Effector memory CD8-positive, alpha-beta T cell (primary cell): ENCODE results near the gene HAVCR1.
"Not testable (repeated sequence)": the region's sequence is repeated elsewhere in the genome, so short reads cannot be mapped to it uniquely, and the experiment has no call there.

Experiments used
- ATAC-seq: fragments of 150-1000 bp; cut with Tn5 transposase; replicated peaks from 2 replicates; pipeline ENCODE4 v1.10.0; 2021; ENCODE audit warnings: mild to moderate bottlenecking, moderate library complexity
- DNase-seq, 3 experiments: peaks; one replicate each; pipeline ENCODE4 v3.0.0; 2021
- H3K27ac Mint-ChIP-seq, 2 donors: one replicate each; pipeline ENCODE4 v1.8.0; 2022; ENCODE audit warnings: mild to moderate bottlenecking in 2 of 2, mixed read lengths in 2 of 2, moderate library complexity in 2 of 2
- H3K27me3 Mint-ChIP-seq, 2 donors: one replicate each; pipeline ENCODE4 v1.8.0; 2022; ENCODE audit warnings: mixed read lengths in 2 of 2
- H3K36me3 Mint-ChIP-seq: one replicate; pipeline ENCODE4 v1.8.0; 2022; ENCODE audit warnings: mild to moderate bottlenecking, moderate library complexity, mixed read lengths; ENCODE audit not compliant: insufficient read depth
- H3K4me1 Mint-ChIP-seq, 2 donors: one replicate each; pipeline ENCODE4 v1.8.0; 2022; ENCODE audit warnings: low read depth in 2 of 2, mixed read lengths in 2 of 2
- H3K4me3 Mint-ChIP-seq, 2 donors: one replicate each; pipeline ENCODE4 v1.8.0; 2022; ENCODE audit warnings: mild to moderate bottlenecking in 2 of 2, mixed read lengths in 2 of 2, moderate library complexity in 2 of 2
- H3K9me3 Mint-ChIP-seq, 2 donors: one replicate each; pipeline ENCODE4 v1.8.0; 2022; ENCODE audit warnings: mixed read lengths in 2 of 2

Gene HAVCR1

DNA sequence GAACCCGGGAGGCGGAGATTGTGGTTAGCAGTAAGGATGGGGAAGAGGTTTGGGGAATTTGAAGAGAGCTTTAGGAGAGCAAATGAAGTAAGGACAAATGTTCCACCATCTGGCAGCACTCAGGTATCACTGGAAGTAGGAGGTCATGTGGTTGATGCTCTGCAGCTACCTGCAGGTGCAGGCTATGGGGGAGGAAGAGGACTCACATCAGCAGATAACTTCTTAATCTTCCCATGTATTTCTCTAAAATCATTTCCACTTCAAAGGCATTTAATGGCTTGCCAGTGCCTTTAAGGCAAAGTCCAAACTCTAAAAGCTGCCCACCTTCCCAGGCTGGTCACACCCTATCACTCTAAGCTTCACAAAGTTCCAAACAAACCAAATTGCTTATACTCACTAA, 8.1 kb upstream of the HAVCR1 start:
- H3K27me3 Mint-ChIP-seq = no peaks in the 10 kb centered on the region
- no peak overlapping the region for H3K4me3 Mint-ChIP-seq
- no peaks in the 10 kb centered on the region for H3K9me3 Mint-ChIP-seq
- H3K4me1 Mint-ChIP-seq = no peaks in the 10 kb centered on the region
- DNase-seq (no peak), ATAC-seq (no peak)
- H3K27ac Mint-ChIP-seq = peak overlapping the region in 1 of 2 donors; percentile 7
- peaks cover 3% of the 10 kb centered on the region for H3K36me3 Mint-ChIP-seq

DNA sequence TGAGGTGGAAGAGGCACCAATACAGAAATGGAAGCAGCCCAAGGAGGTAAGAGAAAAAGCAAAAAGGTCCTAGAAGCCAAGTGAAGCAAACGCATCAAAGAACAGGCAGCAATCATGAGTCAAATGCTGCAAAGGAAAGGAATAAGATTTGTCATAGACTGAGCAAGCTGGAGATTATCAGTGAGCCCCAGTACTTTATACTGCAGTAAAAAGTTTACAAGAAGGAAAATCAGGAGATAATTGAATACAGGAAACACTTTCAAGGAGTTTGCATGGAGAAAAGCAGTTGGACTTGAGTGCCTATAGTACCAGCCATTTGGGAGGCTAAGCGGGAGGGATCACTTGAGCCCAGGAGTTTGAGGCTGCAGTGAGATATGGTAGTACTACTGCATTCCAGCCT, 7.2 kb upstream of the HAVCR1 start:
- no peaks in the 10 kb centered on the region for H3K27me3 Mint-ChIP-seq
- no peaks in the 10 kb centered on the region for H3K9me3 Mint-ChIP-seq

DNA sequence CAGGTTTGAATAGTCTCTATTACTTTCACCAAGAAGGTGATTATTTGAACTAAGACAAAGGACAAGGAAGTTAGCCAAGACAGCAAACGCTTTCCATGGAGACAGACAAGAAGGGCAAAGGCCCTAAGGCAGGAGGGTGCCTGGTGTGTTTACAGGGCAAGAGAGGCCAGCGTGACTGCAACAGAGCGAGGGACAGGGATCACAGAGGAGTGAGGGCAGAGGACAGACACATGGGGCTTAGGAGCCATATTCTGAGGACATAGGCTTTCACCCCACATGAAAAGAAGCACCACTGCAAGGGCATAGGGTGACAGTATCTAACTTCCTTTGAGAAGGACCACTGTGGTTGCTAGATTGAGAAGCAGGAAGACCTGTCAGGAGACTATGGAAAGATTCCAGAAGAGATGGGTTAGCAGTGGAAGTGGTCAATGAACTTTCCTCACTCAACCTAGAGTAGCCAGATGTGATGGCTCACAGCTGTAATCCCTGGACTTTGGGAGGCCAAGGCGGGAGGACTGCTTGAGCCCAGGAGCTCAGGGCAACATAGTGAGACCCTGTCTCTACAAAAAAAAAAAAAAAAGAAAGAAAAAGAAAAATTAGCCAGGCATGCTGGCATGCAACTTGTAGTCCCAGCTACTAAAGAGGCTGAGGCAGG, 5.0 kb upstream of the HAVCR1 start:
- no peaks in the 10 kb centered on the region for H3K9me3 Mint-ChIP-seq
- no peaks in the 10 kb centered on the region for H3K4me1 Mint-ChIP-seq
- H3K36me3 Mint-ChIP-seq = peaks cover 3% of the 10 kb centered on the region
- no peak overlapping the region for H3K4me3 Mint-ChIP-seq
- H3K27ac Mint-ChIP-seq = no peak overlapping the region
- no peak for DNase-seq
- ATAC-seq = no peak
- H3K27me3 Mint-ChIP-seq = no peaks in the 10 kb centered on the region

More for the DNA sequence above, 7.2 kb upstream of the HAVCR1 start:
- Mint-ChIP-seq H3K27ac (peak overlapping the region in 1 of 2 donors; percentile 7), H3K4me3 (no peak overlapping the region), H3K36me3 (peaks cover 3% of the 10 kb centered on the region), H3K4me1 (no peaks in the 10 kb centered on the region)
- ATAC-seq (no peak), DNase-seq (no peak)

DNA sequence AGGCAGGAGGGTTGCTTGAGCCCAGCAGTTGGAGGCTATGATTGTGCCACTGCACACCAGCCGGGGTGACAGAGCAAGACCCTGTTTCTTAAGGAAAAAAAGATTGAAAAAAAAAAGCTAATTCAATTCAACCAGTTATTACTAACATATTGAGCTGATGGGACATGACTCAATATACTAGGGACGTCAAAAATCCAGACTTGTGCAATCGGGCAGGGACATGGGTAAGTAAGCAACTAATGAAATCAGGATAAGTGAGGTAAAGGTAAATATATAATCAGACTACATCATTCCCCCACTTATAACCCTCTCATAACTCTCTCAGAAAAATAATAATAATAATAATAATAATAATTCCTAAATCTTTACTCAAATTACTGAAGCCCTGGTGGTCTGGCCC, 975 bp upstream of the HAVCR1 start:
- H3K4me3 Mint-ChIP-seq = no peak overlapping the region
- no peak overlapping the region for H3K27ac Mint-ChIP-seq
- H3K36me3 Mint-ChIP-seq = peaks cover under 1% of the 10 kb centered on the region
- H3K27me3 Mint-ChIP-seq = no peaks in the 10 kb centered on the region
- H3K4me1 Mint-ChIP-seq = no peaks in the 10 kb centered on the region
- ATAC-seq (no peak), DNase-seq (no peak)
- no peaks in the 10 kb centered on the region for H3K9me3 Mint-ChIP-seq

DNA sequence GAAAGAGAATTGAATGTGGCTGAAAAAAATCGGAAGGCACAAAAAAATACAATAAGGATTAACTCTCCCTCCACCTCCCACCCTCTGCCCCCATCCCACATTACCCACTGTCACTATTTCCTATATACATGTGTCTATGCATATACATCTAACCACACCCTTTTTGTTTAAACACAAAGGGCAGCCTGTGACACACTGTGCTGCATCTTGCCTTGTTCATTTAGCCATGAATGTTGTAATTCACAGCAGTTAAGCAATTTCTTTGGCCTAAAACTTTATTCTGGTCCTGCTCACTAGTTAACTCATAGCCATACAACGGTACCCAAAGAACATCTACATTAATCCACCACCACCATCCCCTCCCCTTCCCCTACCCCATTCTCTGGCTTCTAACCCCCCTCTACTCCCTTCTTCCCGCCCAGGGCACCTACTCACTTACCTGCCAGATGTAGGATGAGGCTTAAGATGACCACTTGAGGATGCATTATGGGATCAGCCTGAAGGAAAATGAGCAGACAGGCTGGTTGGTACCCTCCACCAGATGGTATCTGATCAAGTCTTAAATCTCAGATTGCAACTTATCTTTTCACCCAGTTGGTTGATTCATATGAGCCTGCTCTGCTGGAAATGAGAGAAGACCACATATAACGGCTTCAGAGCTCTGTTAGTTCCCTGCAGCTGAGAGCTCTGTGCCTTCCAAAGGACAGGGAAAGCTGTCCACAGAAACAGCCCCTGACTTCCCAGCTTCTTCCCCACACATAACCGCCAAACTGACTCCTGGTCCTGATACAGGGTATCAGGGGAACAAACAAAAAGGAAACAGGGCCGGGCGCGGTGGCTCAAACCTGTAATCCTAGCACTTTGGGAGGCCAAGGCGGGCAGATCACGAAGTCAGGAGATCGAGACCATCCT, 1.2 kb downstream of the HAVCR1 start:
- DNase-seq = no peak
- no peaks in the 10 kb centered on the region for H3K4me1 Mint-ChIP-seq
- peak overlapping the region in 1 of 2 donors; percentile 13 for H3K27ac Mint-ChIP-seq
- ATAC-seq = no peak
- no peak overlapping the region for H3K4me3 Mint-ChIP-seq
- no peaks in the 10 kb centered on the region for H3K9me3 Mint-ChIP-seq
- H3K36me3 Mint-ChIP-seq = no peaks in the 10 kb centered on the region
- no peaks in the 10 kb centered on the region for H3K27me3 Mint-ChIP-seq

DNA sequence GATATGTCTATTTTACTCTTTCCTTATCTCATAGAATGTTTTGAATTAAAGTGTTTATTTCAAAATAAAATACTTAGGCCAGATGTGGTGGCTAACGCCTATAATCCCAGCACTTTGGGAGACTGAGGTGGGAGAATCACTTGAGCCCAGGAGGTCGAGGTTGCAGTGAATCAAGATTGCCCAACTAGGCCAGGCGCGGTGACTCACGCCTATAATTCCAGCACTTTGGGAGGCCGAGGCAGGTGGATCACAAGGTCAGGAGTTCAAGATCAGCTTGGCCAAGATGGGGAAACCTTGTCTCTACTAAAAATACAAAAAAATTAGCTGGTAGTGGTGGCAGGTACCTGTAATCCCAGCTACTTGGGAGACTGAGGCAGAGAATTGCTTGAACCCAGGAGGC, 2.1 kb downstream of the HAVCR1 start:
- not testable (repeated sequence) for H3K36me3 Mint-ChIP-seq, H3K27me3 Mint-ChIP-seq, H3K27ac Mint-ChIP-seq, H3K4me1 Mint-ChIP-seq, H3K9me3 Mint-ChIP-seq, ATAC-seq, DNase-seq, H3K4me3 Mint-ChIP-seq

DNA sequence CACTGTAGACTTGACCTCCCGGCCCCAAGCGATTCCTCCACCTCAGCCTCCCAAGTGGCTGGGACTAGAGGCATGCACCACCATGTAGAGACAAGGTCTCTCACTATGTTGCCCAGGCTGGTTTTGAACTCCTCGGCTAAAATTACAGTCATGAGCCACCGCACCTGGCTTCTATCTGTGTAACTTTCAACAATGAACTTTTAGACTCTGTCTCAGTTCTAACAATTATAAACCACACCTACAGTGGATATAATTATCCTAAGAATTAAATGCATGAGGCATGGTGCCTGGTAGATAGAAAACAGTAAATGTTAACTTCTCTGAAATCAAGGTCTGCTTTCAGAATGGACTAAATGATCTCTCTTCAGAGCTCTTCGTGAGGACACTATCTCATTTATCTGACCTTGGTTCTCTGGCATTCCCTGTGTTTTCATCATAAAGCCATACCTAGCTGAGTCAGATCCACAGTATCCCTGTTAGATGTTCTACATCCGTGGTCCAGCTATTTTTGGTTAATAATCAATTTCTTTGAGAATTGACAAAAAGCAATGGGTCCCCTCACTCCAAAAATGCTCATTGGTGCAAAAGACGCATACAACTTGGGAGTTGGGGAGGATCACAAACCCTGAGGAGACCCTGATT, 7.2 kb downstream of the HAVCR1 start:
- Mint-ChIP-seq H3K36me3 (peaks cover 2% of the 10 kb centered on the region), H3K9me3 (no peaks in the 10 kb centered on the region), H3K4me1 (peaks cover 6 to 9% of the 10 kb centered on the region in 2 donors), H3K27me3 (no peaks in the 10 kb centered on the region), H3K4me3 (no peak overlapping the region), H3K27ac (no peak overlapping the region)
- ATAC-seq = no peak
- no peak for DNase-seq

DNA sequence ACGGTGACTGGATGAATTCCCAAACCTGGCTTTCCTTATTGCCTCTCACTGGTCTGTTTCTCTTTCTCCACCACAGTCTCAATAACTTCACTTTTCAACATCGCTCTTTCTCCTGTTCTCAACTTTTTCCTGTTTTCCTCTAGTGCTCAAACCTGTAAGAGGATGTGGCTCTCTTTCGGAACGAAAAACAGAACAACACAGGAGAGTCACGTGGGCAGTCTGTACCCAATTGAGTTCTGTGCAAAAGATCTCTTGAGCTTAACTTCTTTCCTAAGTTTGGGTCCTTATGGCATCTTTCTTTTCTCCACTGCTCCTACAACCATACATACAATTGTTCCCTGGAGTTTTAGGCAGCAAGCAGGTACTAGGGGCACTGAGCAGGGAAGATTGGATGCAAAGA, 8.9 kb downstream of the HAVCR1 start:
- Mint-ChIP-seq H3K4me1 (peaks cover 6 to 9% of the 10 kb centered on the region in 2 donors), H3K36me3 (peaks cover 2% of the 10 kb centered on the region), H3K4me3 (peak overlapping the region in 1 of 2 donors; percentile 54), H3K27ac (no peak overlapping the region), H3K9me3 (no peaks in the 10 kb centered on the region), H3K27me3 (no peaks in the 10 kb centered on the region)
- no peak for DNase-seq
- no peak for ATAC-seq

DNA sequence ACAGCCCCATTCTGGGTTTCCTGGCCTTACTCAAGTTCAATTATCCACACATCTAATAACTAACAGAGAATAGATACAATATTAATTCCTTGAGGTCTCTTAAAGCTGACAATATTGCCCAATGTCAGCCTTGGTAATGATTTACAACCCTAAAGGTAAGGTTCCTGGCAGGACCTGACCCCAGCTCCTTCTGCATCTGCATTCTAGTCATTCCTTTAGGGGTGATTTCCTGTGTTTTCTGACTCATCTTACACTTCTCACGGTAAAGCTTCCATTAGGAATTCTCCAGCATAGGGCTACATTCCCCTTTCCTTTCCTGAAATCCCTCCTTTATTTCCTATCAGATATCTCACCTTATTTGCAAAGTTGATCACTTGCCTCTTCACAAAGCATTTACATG, 9.3 kb downstream of the HAVCR1 start:
- Mint-ChIP-seq H3K4me1 (peaks cover 6 to 9% of the 10 kb centered on the region in 2 donors), H3K27me3 (no peaks in the 10 kb centered on the region), H3K9me3 (no peaks in the 10 kb centered on the region), H3K27ac (no peak overlapping the region), H3K4me3 (peak overlapping the region in 1 of 2 donors; percentile 54), H3K36me3 (peaks cover 2% of the 10 kb centered on the region)
- ATAC-seq (no peak), DNase-seq (no peak)

DNA sequence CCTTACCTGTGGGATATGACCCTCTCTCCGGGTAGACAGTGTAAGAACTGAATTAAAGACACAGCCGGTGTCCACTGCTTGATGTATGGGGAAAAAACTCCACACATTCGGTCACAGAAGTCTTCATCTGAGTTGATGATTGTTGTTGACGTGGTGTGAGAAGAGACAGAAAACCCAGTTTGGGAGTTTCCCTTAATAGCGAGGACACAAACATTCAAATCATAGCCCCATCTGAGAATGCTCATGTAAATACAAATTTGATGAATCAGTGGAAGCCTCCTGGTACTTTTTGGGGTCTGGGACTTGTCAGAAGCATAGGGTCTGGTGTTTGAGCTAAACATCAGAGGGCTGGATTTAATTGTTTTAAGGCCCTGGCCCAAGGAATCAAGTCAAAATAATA, 11.0 kb downstream of the HAVCR1 start:
- Mint-ChIP-seq H3K27ac (no peak overlapping the region), H3K4me3 (no peak overlapping the region), H3K27me3 (no peaks in the 10 kb centered on the region), H3K4me1 (peaks cover 6 to 9% of the 10 kb centered on the region in 2 donors), H3K36me3 (peaks cover 2% of the 10 kb centered on the region), H3K9me3 (no peaks in the 10 kb centered on the region)
- DNase-seq (no peak), ATAC-seq (no peak)

DNA sequence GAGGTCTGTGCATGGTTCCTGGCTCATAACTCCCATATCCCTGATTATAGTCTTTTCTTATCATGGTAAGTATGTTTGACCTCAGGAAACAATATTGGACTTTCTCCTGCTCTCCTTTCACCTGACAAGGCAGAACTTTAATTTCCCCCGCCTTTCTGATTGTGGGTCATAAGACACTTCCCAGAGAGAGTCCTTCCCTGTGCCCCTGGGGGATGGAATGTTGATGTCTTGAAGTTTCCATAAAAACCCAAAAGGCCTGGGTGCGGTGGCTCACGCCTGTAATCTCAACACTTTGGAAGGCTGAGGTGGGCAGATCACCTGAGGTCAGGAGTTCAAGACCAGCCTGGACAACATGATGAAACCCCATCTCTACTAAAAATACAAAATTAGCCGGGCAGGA, 11.9 kb downstream of the HAVCR1 start:
- H3K27ac Mint-ChIP-seq, DNase-seq, ATAC-seq, H3K4me3 Mint-ChIP-seq, H3K27me3 Mint-ChIP-seq, H3K4me1 Mint-ChIP-seq, H3K9me3 Mint-ChIP-seq, H3K36me3 Mint-ChIP-seq: not testable (repeated sequence)

DNA sequence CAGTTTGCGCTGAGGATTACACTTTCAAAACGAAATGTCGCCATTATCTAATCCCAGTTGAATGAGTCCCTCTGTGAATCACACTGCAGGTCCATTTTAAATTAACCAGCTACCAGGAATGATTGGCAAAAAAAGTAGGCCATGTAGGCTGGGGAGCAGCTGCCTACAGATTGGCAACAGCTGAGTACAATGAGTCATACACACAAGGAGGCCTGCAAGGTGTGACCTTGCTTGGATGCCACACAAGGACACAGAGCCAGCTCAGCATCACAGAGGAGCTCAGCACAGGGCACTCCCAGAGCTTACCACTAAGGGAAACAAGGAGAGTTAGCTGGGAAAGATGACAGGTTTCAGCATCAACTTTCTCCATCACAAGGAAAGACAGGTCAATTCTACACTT, 12.9 kb downstream of the HAVCR1 start:
- DNase-seq (no peak), ATAC-seq (no peak)
- Mint-ChIP-seq H3K4me3 (no peak overlapping the region), H3K4me1 (peaks cover 6 to 9% of the 10 kb centered on the region in 2 donors), H3K9me3 (no peaks in the 10 kb centered on the region), H3K36me3 (no peaks in the 10 kb centered on the region), H3K27me3 (no peaks in the 10 kb centered on the region), H3K27ac (no peak overlapping the region)

DNA sequence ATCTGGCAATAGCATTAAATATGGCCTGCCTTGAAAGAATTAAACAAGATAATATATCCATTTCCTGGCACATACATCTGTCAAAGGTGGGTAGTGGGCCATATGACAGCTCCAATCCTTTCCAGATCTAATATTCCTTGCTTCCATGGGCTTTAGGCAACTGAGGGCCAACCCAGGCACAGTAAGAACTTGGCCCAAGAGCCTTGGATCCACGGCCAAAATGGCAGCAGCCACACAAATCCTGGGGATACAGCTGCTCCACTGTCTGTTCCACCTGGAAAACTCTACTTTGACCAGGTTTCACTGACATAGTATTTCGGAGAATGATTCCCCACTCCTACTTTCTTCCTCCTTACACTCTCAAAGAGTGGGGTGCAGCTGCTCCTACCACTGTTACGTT, 13.3 kb downstream of the HAVCR1 start:
- Mint-ChIP-seq H3K4me3 (no peak overlapping the region), H3K9me3 (no peaks in the 10 kb centered on the region), H3K27me3 (no peaks in the 10 kb centered on the region), H3K36me3 (no peaks in the 10 kb centered on the region), H3K4me1 (peaks cover 6 to 9% of the 10 kb centered on the region in 2 donors), H3K27ac (no peak overlapping the region)
- DNase-seq (no peak), ATAC-seq (no peak)
